Measurements from ENCODE around the gene PBXIP1. TPM values are rescaled to one million over a fixed set of nuclear protein-coding genes. Genes with fewer than 3 reads are reported as not detected.

PBXIP1 gene
- total and polyA plus RNA-seq, 2 of the 13 experiments (the other 11 are each of a cell fraction or from before 2014, with no cell fraction given), result 16.3 to 31.9 TPM

- no peak for TF ChIP-seq KMT2A (CRISPR knock-in tag; IDR thresholded peaks at IDR 0.05)
- TF ChIP-seq KLF16 (CRISPR knock-in tag; IDR thresholded peaks at IDR 0.05), result no peak
- TF ChIP-seq NR2C2 (CRISPR knock-in tag; IDR thresholded peaks at IDR 0.05; ENCODE audit: borderline replicate concordance), result no peak
- 0 out of 2 replicates have a peak, but pooled peaks have one; percentile 6 for TF ChIP-seq MIER2 (CRISPR knock-in tag; IDR thresholded peaks at IDR 0.05)
- TF ChIP-seq TFAP4 (IDR thresholded peaks at IDR 0.05; ENCODE audit: borderline replicate concordance, low read depth), result no peak; the same call in 1 of the 2 replicates
- TF ChIP-seq ASH2L (IDR thresholded peaks at IDR 0.05; ENCODE audit: insufficient read length, low read depth, low read length), result peak; percentile 84
- TF ChIP-seq KLF13 (CRISPR knock-in tag; IDR thresholded peaks at IDR 0.05), result no peak
- 0 out of 2 replicates have a peak, but pooled peaks have one; percentile 19 for TF ChIP-seq E2F1 (CRISPR knock-in tag; IDR thresholded peaks at IDR 0.05)
- TF ChIP-seq XRCC5 (optimal IDR thresholded peaks at IDR 0.05; ENCODE audit: low read length), result peak; percentile 16
- TF ChIP-seq HNF4A (CRISPR knock-in tag; IDR thresholded peaks at IDR 0.05), result no peak
- TF ChIP-seq ZNF788 (CRISPR knock-in tag; IDR thresholded peaks at IDR 0.05; ENCODE audit: borderline replicate concordance), result no peak
- no peak for TF ChIP-seq ARID2 (CRISPR knock-in tag; IDR thresholded peaks at IDR 0.05; ENCODE audit: borderline replicate concordance)
- no peak; the same call in 1 of the 2 replicates for TF ChIP-seq NR2F2 (IDR thresholded peaks at IDR 0.05; ENCODE audit: borderline replicate concordance, low read depth)
- no peak for TF ChIP-seq ZNF205 (CRISPR knock-in tag; IDR thresholded peaks at IDR 0.05)
- TF ChIP-seq ZBTB44 (CRISPR knock-in tag; IDR thresholded peaks at IDR 0.05), result no peak
- TF ChIP-seq ZNF557 (CRISPR knock-in tag; IDR thresholded peaks at IDR 0.05), result no peak
- no peak for TF ChIP-seq ZMAT3 (CRISPR knock-in tag; conservative IDR thresholded peaks at IDR 0.05)
- TF ChIP-seq AFF4 (CRISPR knock-in tag; IDR thresholded peaks at IDR 0.05), result no peak
- TF ChIP-seq NFE2L1 (CRISPR knock-in tag; IDR thresholded peaks at IDR 0.05; ENCODE audit: borderline replicate concordance), result no peak
- TF ChIP-seq KMT2B (CRISPR knock-in tag; IDR thresholded peaks at IDR 0.05), result peak; percentile 44; the same call in 1 of the 2 replicates
- TF ChIP-seq POLR2A (IDR thresholded peaks at IDR 0.05; ENCODE audit: insufficient read depth in 1 of 2, low read depth in 2 of 2, low read length in 2 of 2), result peak in 1 of 2 experiments; percentile 51; a peak in 1 of 4 replicates
- no peak for TF ChIP-seq ZBTB7A (CRISPR knock-in tag; IDR thresholded peaks at IDR 0.05)
- no peak; the same call in 1 of the 2 replicates for TF ChIP-seq GATAD1 (CRISPR knock-in tag; IDR thresholded peaks at IDR 0.05)
- TF ChIP-seq ZKSCAN1 (IDR thresholded peaks at IDR 0.05; ENCODE audit: low read length), result no peak
These were observed 18.6 kb downstream of the PBXIP1 start (continued) for GRCh38 chr1:154937085-154937987.
